Sciatic nerve (tissue), 2 donors: ENCODE measurements around the gene PDXDC1. TPM values are rescaled to one million over a fixed set of nuclear protein-coding genes. Genes with fewer than 3 reads are reported as not detected.
A peak's percentile ranks its signal among the peaks of the same experiment; 100 is the strongest.
"Not testable (repeated sequence)": the region's sequence is repeated elsewhere in the genome, so short reads cannot be mapped to it uniquely, and the experiment has no call there.

Experiments
- ATAC-seq: fragments of 200-7000 bp; cut with Tn5 transposase; one replicate; pipeline ENCODE4 v1.9.1; 2020; ENCODE audit warnings: mild to moderate bottlenecking, moderate library complexity
- DNase-seq: peaks from one replicate; pipeline ENCODE4 v3.0.0-alpha.2; 2020; ENCODE audit warnings: low spot score
- intact Hi-C: fragments of 100-400 bp; cut with DNase I; formaldehyde crosslinking; loops from one replicate; pipeline ENCODE4 v1.14.2; 2022
- total RNA-seq: library from RNA; stranded (reverse); fragmentation: NEBNext Ultra II Directional; extraction: Animal tissue kit (Norgen Biotek cat#: 25700); gene quantifications from one replicate; pipeline ENCODE4 v1.2.1, GENCODE V29; 2021
- donor health status: DM: no; HTN: no; CAD: no.
- donor health status: DM: no; HTN: no; CAD: no.

Gene PDXDC1
- total RNA-seq, 1 donor from 2014 or later, result 58.6 TPM

DNA sequence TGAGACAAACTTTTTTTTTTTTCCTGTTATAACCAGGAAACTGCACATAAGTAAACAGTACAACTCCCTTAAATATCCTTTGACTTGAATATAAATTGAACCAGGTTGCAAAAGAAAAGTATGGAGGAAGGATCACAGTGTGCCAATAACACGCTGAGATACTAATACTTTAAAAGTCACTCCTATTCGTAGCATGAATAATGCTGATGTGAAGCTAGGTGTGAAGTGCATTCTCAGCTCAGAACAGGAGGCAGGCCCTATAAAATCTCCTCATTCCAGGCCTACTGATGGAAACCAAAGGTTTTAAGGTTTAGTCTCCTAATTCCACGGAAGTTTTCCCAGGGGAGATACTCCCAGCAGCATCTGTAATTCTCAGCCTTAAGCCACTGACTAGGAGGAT is 25.0 kb downstream of the PDXDC1 start:
- DNase-seq, intact Hi-C loops, ATAC-seq: not testable (repeated sequence)

DNA sequence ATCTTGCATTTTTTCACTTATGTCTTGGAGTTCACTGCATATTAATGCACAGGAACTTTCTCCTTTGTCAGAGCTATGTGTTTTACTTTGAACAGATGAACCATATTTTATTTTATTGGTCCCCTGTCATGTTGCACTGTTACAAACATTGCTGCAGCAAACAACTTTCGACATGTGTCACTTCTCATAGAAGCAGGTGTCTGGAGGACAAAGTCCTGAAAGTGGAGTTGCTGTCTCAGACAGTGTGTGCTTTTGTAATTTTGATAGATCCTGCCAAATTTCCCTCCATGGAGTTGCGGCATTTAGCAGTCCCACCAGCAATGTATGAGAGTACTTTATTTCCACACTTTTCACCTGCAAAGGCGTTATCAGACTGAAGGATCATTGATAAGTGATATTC is 27.6 kb downstream of the PDXDC1 start:
- intact Hi-C loops, ATAC-seq, DNase-seq: not testable (repeated sequence)

DNA sequence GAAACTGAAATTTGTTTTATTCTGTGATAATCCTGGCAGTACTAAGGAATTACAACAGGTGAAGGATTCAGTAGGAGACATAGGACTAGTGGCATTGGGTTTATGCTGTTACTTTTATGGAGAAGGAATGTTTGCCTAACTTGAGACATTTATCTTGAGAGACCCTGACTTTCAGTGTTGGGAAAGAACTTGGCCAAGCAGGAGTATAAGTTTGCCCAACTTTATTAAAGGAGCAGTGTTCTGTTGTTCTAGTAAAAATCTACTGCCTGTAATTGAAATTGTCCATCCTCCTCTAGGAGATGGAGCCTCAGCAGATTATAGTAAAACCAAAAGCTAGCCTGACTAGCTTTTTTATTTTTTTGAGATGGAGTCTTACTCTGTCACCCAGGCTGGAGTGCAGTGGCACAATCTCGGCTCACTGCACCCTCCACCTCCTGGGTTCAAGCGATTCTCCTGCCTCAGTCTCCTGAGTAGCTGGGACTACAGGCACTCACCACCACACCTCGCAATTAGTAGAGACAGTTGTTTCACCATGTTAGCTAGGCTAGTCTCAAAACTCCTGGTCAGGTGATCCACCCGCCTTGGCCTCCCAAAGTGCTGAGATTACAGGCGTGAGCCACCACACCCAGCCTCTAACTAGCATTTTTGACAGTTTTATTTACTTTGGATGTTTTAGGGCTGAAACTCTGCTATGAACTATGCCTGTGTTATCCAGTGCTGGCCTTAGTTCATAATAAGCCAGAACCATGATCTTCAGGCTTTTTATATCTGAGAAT is 30.7 kb downstream of the PDXDC1 start:
- DNase-seq, intact Hi-C loops: not testable (repeated sequence)
- peak; percentile 79 for ATAC-seq

DNA sequence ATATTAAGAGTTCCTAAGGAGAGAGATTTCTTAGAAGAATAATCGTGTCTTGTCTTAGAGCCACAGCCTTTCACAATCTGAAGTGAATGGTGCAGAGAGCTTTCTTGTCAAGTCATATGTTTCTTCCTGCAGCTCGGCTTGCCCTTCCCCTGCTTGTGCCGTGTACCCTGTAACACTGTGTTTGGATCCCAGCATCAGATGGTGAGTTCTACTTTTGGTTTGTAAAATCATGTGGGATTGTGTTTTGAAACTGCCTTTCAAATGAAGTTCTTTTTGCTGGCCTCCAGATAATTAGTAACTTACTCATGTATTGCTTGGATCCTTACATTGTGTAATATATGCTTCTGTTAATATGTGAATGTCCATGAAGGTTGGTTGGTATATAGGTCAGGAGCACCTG is 33.8 kb downstream of the PDXDC1 start:
- ATAC-seq, DNase-seq, intact Hi-C loops: not testable (repeated sequence)

DNA sequence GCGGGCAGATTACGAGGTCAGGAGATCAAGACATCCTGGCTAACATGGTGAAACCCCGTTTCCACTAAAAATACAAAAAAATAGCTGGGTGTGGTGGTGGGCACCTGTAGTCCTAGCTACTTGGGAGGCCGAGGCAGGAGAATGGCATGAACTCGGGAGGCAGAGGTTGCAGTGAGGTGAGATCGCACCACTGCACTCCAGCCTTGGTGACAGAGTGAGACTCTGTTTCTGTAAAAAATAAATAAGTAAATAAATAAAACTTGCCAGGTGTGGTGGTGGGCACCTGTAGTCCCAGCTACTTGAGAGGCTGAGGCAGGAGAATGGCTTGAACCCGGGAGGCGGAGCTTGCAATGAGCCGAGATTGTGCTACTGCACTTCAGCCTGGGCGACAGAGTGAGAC is 38.1 kb downstream of the PDXDC1 start:
- DNase-seq, ATAC-seq, intact Hi-C loops: not testable (repeated sequence)

DNA sequence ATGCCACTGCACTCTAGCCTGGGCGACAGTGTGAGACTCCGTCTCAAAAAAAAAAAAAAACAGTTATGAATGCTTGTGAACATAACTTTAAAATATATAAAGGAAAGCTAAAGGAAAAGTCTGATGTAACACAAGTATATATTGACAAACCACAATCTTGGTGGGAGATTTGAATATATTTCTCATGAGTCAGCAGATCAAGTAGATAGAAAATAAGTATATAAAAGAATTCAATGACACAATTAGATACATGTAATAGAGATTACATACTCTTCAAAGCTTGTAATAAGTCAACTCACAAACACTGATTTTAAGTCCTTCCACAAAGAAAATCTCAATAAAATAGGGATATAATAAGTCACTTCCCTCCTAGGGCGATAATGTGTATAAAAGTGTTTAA is 40.8 kb downstream of the PDXDC1 start:
- intact Hi-C loops, ATAC-seq: not testable (repeated sequence)

DNA sequence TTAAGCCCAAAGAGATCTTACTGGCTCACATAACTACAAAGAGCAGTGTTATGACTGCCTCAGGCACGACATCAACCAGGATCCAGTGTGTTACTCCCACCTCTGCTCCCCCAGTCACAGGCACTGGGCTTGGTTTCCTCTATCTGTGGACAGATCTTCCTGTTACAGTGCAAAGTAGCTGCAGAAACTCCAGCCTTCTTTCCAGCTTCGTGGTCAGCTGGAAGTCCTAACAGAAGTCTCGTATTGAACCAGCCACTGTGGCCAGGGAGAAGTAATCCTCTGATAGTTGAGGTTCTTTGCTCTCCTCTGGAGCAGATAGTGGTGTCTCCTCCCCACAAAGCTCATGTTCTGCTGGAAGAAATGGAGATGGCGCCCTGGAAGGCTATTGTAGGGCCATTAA is 41.5 kb downstream of the PDXDC1 start:
- ATAC-seq, DNase-seq, intact Hi-C loops: not testable (repeated sequence)

More for the DNA sequence above, 40.8 kb downstream of the PDXDC1 start:
- DNase-seq, result not testable (repeated sequence)

DNA sequence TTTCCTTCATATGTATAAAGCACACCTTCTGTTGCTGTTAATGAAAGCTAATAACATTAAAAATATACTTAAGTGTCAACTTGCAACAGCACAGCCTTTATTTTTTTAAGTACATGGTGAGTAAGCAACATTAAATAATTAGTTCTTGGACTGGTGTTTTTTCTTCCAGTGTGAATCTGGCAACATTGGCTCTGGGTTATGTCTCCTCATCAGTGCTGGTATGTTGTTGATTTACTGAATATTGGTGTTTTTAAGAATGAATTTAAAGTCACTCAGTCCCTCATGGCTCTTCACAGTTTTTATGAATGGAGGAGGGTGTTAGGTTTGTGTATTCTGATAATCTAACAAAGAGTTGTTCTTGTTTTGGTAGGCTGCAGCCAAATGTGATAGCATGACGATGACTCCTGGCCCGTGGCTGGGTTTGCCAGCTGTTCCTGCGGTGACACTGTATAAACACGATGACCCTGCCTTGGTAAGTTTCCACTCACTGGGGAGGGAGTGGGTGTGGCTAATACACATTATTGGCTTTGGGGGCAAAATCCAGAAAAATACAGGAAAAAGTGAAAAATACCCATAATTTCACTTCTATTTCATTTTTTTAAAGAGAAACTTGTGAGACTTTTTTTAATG is 42.2 kb downstream of the PDXDC1 start:
- DNase-seq, intact Hi-C loops: not testable (repeated sequence)
- peak; percentile 75 for ATAC-seq

DNA sequence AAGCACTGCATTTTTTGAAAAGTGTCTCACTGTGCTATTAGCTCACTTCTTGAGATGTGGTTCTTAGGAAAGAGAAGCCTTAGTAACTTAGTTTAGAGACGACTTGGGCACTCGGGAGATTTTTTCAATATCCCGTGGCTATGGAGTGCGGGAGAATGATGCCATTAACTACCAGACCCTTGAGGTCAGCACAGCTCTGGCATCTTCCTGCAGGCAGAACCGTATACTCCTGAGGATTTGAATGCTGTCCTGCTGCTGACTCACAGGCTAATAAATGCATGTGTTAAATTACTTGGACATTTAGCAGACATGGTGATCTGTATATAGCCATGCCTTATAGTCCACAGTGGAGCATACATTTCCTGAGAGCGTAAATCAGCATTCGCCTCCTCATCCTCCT is 46.6 kb downstream of the PDXDC1 start:
- DNase-seq, ATAC-seq, intact Hi-C loops: not testable (repeated sequence)

DNA sequence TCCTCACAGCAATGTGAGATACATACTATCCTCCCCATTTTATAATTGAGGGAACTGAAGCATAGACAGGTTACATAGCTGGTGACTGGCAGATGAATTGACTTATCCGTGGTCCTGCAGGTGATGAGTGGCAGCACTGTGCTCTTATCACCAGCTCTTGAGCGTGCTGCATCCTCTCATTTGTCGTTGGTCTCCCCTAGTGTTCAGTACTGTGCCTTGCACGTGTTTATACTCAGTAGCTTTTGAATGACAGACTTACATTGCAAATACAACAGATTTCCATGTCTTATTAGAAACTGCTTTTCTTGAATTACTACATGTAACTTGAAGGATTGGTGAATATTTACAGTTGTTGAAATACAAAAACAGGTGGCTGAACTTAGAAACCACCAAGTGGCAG is 47.4 kb downstream of the PDXDC1 start:
- ATAC-seq, result peak; percentile 44

DNA sequence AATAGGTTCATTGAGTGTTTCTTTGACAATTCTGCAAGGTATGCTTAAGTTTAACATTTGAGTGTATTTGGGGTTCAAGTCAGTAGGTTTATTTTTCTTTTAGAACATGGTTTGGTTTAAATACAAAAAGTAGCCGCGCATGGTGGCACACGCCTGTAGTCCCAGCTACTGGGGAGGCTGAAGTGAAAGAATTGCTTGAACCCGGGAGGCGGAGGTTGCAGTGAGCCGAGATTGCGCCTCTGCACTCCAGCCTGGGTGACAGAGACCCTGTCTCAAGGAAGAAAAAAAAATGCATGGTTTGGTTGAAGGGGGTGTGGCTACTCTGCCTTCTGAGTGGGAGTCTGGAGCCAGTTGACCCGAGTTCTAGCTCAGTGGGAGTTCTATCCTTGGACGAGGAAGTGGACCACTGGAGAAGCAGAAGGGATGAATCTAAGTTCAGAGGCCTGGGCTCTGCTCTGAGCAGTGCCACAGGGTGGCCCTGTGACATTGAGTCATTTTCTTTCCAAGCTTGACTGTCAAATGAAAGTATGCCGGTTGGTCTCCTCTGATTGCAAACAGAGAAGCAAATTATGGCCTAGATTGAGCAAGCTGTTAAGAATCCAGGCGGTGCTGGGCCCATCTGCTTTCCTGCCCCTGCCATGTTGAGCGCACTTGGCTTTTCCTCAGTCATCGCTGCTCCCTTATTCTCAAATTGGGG is 48.7 kb downstream of the PDXDC1 start:
- intact Hi-C loops, ATAC-seq, DNase-seq: not testable (repeated sequence)

More for the DNA sequence above, 47.4 kb downstream of the PDXDC1 start:
- intact Hi-C loops, DNase-seq: not testable (repeated sequence)

DNA sequence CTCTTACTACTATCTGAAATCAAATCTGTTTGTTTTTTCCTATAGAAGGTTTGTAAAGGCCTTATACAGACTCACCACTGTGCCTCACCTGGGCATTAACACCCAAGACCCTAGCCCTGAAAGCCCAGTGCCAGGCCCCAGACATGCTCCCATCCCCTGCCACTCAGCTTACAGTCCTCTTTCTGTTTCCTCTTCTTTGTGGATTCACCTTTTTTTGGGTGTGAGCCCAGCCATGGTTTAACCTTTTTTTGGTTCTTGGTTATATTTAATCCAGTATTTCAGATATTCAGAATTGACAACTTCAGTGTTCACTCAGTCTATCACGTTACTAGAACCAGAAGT is 50.0 kb downstream of the PDXDC1 start:
- intact Hi-C loops, DNase-seq, ATAC-seq: not testable (repeated sequence)

DNA sequence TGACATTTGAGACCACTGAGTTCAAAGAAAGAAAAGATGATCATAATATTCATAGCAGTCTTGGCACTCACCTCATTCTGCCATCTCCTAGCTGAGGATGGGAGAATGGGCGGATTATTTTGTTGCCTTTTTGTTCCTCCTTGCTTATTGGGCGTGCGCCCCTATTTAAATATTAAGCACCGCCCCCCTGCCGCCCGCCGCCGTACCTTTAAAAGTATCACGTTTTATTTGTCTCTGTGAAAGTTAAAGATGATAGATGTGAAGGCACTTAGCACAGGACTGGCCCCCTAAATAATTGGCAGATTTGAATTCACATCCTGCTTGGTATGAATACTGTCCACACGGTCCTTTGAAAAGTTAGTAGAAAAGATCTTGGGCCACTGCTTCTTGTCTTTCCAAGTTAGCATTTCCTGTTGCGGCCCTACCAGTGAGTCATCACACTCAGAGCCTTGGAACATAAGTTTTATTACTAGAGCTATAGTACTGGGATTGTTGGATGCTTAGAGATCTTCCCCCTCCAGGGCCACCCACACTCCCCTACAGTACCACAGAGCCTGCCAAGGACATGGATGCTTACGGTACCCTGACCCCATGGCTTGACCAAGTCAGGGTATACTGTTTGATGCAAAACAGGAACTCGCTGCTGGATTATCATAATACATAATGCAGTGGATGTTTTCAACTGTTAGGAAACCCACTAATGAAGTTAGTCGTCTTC is 50.6 kb downstream of the PDXDC1 start:
- intact Hi-C loops, DNase-seq: not testable (repeated sequence)
- ATAC-seq, result peak; percentile 44

DNA sequence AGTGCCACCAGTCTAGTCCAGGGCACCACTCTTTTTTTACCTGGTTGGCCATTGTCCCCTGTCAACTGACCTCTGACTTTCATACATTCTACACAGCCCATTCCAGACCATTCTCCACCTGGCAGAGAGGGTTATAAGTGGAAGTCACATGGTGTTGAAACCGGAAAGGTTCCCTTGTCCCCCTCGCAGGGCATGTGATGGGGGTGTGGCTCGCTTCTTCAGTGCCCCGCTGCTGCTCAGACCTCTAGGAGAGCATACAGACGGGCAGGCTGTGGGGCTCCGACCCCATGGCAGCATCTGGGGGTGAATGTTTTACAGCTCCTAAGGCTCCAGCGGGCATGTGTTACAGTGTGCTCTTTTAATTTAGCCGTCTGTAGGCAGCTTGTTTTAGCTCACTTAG is 52.2 kb downstream of the PDXDC1 start:
- ATAC-seq, DNase-seq, intact Hi-C loops: not testable (repeated sequence)

DNA sequence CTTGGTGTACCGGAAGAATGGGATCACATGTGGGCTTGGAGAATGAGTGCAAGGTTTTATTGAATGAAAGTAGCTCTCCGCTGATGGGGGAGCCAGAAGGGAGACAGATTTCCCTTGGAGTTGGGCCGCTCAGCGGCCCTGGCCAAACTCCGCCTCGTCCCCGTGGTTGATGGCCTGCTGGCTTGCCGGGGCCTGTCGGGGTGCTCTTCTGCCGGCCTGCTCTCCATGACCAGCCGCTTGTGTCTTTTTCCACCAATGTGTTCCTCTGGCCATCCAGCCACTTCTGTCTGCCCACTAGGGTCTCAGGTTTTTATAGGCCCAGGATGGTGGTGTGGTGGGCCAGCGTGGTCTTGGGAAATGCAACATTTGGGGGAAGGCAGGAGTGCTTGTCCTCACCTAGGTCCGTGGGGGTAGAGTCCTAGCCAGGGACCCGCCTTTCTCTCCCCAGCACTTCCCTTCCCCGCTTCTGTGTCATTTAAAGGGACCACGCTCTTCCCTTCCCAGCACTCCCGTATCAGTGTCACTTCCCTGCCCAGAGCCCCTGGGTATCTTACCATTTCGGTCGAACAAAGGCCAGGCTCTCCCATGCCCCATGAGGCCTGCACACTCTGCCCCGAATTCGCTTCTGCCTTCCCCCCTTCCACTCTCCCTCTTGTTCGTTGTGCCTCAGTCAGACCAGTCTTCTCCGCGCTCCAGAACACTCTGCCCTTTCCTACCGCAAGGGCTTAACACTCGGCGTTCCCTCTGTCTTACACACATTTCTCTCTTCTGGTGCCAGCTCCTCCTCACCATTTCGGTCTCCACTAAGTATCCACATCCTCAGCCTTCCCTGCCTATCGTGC is 52.9 kb downstream of the PDXDC1 start:
- peak; percentile 46 for ATAC-seq
- DNase-seq, intact Hi-C loops: not testable (repeated sequence)

DNA sequence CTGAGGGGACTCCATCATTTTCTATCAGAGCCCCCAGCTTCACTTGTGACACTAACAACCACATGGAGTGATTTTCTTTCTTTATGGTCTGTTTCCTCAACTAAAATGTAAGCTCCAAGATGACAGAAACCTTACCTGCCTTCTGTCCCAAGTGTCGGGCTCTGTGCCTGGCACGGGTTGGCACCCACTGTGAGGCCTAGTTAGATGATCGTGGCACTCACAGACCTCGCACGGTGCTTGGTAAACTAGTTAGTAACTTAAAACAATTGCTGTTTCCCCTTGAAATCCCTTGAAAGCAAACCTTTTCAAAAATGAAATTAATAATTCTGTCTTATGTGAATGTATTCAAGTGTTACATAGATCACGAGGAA is 53.5 kb downstream of the PDXDC1 start:
- intact Hi-C loops, DNase-seq, ATAC-seq: not testable (repeated sequence)

DNA sequence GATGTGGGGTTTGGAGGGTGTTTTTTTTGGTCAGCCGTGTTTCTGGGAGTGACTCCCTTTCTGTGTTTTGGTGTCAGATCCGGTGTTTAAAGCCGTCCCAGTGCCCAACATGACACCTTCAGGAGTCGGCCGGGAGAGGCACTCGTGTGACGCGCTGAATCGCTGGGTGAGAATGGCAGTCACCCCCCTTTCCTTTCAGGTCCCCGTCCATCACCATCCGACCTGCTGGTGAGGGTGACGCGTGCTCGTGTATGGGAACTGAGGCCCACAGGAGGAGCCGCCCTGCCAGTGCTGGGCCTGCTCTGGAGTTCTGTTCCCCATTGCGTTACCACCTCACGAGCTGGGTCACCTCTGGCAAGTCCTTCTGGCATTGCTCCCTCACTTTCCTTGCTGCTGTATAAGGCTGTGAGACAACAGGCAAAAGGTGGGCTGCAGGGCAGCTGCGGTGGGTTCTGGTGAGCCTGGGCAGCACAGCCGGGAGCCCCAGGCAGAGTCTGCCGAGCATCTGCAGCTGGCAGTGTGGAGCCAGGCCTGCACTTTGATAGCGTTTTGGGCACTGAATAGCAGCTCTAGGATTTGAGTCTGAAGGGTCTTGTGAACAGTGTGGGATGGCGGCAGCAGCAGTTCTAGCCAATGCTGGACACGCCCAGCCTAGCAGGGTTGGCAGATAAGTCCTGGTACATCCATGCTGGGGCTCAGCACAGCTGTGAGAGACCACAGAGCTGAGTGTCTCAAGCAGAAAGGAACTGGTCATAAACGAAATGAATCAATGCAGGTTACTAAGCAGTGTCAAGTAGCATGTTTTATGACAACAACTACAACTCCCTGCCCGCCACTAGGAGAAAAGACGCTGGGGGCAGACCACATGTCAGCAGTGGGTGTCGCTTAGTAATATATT is 54.2 kb downstream of the PDXDC1 start:
- not testable (repeated sequence) for DNase-seq
- peak; percentile 44 for ATAC-seq

More for the DNA sequence above, 54.2 kb downstream of the PDXDC1 start:
- intact Hi-C loops, result not testable (repeated sequence)
